Fibroblast of the conjunctiva (primary cell): ENCODE measurements around the gene DPEP3.
"Not testable (repeated sequence)": the region's sequence is repeated elsewhere in the genome, so short reads cannot be mapped to it uniquely, and the experiment has no call there.

Experiments
- DNase-seq: peaks from one replicate; pipeline ENCODE4 v3.0.0-alpha.2; 2010; ENCODE audit warnings: low read depth

The DPEP3 gene

DNA sequence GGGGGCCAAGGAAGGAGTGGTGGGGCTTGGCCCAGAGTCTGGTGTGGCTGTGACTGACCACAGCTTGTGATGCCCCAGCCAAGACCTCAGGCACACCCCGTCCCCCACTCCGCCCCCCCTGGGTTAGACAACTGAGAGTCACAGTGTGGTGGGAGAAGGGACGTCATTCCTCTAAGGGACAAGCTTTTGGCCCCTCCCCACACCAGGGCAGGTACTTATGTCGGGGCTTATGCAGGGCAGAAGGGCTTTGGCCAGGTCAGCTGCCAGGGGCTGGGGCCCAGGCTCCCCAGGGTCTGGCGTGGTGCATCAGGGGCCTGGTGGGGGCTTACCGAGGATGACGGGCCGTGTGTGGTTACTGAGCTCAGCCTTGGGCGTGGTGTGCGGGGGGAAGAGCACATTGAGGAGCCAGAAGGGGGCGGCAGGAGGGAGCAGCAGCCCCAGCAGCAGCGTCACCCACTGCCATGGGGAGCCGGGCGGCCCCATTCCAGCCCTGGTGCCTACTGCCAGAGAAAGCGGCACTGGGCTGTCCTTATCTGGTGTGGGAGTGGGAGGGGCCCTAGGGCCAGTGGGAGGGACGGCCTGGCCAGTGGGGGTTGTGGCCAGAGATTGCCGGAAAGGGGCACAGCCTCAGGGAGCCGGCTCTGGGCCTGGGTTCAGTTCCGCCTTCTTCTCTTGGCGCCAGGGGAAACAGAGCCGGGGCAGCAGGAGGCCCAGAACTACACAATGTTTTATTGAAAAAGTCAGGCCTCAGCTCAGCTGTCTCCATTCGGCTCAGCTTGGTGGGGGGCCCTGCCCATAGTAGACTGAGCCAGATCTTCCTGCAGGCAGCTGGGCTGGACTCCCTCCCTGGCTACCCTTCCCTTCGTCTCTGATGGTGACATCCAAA is 36.4 kb downstream of the DPEP3 start, which contains the start of gene LCAT:
LCAT (minus strand) TSS at position 502 of the 886 bp plus-strand sequence; CDS start at position 483, 19 bp downstream.
- no peak for DNase-seq

DNA sequence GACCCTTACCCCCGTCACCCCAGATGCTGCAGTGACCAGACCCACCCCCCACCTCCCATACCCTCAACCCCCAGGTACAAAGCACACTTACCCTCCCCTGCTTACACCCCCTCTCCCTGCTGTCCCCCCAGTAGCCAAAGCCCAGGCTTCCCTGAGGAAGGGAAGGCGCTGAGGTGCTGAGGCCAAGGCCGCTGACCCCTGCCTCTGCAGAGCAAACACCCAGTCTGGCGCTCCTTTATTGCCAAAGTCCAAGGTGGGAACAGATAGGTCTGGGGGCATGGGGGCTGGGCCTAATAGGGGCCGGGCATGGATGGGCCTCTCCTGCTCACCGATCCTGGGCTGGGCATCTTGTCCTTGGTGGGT is 37.1 kb downstream of the DPEP3 start:
- no peak for DNase-seq

DNA sequence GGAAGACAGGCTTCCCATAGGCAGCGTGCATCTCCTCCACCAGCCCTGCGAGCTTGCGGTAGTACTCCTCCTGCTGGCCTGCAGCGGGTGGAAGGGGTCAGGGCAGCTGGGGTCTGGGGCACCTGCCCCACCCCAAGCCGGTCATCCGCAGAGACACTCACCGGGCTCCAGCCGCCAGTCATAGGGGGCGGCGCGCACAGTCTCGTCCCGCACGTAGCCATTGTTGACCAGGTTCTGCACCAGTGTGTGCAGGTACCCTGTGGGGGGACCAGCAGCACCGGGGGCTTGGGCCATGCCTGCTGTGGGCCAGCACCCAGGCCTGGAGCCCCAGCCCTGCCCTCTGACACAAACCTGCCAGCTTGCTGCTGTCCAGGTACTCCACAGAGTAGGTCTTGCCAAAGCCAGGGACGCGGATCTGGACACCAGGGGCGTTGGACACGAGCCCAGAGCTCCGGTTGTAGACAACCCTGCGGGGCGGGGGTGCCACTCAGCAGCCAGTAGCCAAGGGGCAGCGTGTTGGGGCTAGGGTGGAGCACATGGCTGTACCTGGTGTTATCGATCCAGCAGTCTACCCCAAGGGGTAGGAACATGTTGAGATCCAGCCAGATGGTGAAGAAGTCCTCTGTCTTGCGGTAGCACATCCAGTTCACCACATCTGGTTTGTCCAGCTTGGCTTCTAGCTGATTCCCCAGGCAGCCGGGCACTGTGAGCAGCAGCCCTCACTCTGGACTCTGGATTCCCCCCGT is 37.6 kb downstream of the DPEP3 start:
- DNase-seq = no peak

DNA sequence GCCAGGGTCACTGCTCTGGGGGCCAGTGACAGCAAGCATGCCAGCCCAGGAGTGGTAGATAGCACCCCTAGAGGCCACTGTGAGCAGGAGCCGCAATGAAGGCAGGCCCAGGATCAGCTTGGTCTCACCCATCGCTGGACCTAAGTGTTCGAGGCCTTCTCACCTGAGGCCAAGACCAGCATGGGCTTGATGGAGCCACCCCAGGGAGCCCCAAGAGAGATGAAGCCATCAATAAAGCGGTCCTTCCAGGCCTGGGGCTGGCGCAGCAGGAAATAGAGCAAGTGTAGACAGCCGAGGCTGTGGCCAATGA is 38.1 kb downstream of the DPEP3 start:
- DNase-seq = no peak

DNA sequence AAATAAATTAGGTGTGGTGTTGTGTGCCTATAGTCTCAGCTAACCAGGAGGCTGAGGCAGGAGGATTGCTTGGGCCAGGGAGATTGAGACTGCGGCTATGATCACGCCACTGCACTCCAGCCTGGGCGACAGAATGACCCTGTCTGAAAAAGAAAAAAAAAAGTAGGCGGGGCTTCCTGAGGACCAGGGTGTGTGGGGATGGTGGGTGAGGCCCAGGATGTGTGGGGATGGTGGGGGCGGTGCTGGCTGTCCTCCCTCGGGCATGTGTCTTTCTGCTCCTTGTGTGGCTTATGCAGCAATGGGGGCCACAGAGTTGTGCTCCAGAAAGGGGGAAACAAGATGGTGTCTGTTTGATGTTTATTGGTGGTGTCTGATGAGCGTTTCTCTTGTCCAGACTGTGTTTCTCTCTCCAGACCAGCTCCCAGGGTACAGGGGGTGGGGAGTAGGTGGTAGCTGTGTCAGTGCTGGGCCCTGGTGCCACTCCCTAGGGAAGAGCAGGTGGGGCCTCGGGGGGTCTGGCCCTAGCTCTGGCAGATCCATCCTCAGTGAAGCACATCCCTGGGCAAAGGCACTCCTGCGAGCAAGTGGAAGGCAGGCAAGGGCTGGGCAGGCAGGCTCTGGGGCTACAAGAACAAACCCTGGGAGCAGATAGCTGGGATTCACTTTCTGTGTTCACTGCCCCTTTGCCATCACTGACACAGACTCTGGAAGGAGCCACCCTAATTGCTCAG is 38.7 kb downstream of the DPEP3 start:
- DNase-seq = no peak

DNA sequence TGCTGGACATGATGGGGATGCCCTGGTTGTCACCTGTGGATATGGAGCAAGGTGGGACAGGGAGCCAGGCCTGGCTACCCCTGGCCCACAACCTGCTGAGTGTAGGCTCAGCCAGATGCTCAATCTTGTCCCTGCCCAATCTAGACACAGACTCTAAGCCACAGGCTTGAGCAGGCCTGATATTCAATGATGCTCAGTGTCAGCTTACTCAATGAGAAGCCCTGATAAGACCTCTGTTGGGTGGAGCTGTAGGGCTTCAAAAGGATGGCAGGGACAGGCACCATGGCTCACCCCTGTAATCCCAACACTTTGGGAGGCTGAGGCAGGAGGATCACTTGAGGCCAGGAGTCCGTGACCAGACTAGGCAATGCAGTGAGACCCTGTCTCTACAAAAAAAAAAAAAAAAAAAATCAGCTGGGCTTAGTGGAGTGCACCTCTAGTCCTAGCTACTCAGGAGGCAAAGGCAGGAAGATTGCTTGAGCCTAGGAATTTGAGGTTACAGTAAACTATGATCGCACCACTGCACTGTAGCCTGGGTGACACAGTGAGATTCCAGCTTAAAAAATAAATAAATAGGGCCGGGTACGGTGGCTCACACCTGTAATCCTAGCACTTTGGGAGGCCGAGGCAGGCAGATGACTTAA is 39.7 kb downstream of the DPEP3 start:
- DNase-seq = no peak

DNA sequence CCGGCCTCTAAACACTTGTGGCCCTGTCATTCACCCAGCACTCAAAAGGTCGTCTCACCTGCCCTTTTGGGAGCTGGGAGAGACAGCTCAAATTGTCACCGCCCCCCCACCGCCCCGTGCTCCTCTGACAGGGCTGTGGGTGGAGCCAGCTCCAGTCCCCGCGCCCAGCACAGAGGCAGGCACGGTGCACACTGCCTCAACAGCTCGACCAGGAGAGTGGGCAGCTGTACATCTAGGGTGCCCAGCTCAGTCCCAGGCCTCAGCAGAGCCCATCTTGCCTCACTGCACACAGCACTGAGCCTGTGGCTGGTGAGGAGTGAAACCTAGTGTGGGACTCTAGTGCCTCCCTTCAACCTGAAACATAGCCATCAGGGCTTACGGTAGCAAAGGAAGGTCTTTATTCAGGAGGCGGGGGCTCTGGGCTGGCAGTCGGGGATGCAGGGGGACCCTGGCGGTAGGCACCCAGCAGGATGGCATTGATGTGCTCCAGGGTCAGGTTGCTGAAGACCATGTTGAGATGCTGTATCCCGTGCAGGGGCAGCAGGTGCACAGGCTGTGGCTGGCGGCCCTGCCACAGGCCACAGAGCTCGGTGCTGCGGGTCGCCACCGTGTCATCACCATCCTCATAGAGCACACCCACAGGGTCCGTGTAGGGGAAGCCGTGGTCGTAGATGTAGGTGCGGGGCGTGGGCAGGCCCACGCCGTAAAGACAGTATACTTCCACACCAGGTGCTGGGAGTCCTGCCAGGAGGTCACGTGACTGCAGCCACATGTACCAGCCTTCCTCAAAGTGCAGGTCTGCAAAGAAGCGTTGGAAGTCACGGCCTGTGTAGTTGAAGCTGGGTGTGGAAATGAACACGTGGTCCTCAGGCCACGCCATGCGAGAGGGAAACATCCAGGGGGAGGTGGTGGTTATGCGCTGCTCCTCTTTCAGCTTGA is 40.5 kb downstream of the DPEP3 start:
- no peak for DNase-seq

DNA sequence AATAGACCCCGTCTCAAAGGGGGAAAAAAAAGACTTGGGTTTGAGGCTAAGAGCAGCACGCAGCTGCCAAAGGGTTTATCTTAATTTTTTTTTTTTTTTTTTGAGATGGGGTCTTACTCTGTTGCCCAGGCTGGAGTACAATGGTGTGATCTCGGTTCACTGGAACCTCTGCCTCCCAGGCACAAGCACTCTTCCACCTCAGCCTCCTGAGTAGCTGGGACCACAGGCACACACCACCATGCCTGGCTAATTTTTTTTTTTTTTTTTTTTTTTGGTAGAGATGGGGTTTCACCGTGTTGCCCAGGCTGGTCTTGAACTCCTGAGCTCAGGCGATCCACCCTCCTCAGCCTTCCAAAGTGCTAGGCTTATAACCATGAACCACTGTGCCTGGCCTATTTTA is 42.6 kb downstream of the DPEP3 start:
- not testable (repeated sequence) for DNase-seq

DNA sequence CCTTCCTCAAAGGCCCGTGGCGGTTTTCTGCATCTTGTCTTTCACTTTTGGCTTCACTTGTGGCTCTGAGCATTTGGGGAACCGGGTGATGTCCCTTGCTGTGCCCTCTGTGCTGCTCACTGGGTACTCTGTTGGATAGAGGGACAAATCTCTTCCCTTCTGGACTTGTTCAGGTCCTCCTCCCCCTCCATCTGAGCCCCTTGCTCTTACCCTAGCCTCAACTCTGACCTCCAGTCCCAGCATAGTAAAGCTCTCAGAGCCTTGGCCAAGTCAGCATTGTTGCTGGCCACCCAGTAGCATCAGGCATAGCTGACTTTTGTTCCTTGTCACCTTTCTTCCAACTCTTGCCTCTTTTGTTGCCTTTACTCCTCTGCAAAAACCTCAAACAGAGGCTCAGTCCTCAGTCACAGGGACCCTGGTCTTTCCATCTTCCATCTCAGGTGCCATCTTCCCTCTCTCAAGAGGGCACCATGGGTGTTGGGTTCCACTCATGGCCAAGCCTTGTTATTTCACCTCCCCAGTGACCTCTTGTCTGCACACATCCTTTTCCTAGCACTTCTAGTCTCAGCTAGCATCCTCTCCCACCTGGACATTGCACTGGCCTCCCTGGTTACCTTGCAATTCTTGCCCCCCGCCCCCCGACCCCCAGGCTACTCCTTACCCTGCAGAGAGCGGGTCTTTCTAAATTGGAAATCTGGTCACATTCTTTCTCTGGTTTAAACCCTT is 43.3 kb downstream of the DPEP3 start:
- no peak for DNase-seq

DNA sequence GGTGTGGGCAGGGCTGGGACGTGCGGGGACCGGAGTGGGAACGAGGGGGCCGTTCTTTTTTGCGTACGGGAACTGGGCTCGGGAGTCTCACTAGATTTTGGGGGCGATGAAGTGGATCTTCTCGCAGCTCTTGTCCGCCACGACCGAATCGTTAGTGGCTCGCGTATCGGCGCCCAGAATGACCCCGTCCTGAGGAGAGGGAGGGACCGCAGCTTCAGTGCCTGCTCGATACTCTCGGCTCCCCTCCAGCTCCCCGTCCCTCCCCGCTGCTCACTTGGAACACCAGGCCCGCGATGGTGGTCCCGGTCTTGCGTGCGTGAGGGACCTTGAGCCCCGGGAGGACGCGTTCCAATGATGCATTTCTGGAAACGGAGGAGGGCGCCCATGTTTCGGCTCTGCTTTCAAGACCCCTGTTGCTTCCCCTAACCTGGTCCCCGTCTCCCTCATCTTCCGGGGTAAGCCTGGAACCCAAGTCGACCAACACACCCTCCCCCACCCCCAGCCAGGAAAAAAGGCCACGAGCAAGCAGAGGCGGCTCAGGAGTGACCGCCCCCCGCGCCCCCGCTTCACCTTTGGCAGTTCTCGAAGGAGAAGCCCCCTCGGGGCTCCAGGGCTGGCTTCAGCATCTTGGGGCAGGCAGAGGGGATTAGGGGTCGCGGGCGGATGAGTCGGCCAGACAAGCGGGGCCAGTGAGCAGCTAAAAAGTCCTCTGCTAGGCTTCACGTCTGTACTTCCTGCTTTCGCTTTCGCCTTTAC is 44.0 kb downstream of the DPEP3 start, which contains the start of gene PSMB10:
PSMB10 (minus strand) TSS at position 727 of the 756 bp plus-strand sequence; CDS start at position 626, 101 bp downstream.
- DNase-seq = no peak

DNA sequence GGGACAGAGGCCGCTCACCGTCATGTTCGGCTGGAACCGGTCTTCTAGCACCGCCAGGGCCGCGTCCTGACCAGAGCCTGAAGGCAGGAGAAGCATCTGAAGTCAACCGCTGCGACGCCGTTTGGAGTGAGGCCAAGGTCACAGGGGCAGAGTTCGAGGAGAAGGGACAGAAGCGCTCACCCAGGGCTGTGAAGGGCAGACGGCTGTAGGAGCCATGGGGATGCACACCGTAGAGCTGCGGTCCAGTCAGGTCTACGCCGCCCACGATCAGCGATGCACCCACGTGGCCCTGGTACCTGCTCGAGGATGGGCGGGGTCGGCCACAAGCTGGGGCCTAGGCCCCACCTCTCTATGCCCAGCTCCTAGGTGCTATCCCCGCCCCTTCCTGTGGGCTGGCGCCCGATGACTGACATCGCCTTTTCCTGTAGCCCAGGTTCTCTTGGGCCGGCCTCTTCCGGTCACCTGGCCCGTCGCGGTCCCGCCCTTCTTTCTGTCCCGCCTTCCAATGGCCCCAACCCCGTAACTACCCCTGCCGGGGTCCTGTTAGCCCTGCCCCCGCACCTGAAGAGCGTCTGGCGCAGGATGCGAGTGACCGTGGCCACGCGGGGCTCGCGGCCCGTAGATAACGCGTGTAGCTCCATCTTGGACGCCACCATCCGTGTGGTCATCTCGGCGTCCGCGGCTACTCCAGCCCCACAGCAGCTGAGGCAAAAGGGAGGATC is 44.7 kb downstream of the DPEP3 start:
- DNase-seq = peak; percentile 89

DNA sequence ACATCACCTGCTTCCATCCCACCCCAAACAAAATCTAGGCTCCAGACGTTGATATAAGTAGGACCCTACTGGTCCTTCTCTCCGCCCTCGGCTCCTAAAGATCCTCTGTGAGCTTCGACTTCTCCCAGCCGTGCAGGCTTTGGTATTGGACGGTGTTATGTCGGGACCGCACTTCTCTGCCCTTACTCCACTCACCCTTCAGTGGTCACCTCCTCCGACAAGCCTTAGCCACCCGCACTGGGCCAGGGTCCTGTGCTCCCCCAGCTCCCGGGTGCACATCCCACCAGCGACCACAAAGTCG is 45.2 kb downstream of the DPEP3 start:
- no peak for DNase-seq

DNA sequence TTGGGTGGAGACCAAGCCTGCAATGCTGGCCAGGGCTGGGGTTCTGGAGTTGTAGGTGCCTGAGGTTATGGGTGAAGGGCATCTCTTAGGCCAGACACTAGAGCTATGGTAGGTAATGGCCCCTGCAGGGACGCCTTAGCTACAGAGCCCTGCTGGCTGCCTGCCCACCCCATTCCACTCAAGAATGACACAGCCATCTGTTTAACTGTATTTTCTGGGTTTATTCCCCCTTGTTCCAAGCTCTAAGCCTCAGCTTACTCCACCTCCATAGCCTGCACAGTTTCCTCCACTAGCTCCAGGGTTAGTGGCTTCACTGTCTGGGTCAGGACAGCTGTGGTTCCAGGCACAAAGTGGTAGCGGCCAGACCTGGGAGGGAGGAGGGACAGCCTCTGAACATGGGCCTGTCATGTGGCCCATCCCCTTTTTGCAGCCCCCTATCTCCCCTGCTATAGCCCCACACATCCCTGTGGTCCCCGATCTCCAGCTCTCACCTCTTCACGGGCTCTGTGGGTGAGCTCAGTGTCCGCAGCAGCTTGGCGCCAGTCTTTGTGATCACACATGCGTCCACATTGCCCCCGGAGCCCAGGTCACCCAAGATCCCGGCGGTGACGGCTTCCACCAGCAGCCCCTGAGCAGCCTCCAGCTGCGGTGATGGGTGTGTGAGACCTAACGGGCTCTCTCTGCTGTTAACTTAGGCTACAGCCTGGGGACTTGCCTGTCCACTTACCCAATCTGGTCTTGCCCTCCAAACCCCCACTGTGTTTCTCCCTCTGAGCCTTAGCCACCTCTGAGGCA is 45.8 kb downstream of the DPEP3 start:
- no peak for DNase-seq

DNA sequence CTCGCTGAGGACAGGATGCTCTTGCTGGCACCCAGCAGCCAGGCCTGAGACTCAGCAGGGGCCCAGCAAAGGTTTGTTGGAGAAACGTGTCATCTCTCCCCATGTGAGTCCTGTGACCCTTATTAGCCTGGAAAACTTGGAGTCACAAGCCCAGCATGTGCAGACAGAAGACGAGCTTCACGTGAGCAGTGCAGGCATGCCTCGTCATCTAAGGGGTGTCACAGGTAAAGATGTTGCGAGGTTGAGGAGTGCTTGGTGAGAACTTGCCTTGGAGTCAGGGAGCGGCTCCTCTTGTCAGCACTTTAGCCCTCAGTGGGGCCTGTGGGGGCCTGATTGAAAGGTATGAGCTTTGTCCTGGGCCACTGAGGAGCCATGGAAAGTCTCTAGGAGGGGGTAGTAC is 46.5 kb downstream of the DPEP3 start:
- DNase-seq = no peak

DNA sequence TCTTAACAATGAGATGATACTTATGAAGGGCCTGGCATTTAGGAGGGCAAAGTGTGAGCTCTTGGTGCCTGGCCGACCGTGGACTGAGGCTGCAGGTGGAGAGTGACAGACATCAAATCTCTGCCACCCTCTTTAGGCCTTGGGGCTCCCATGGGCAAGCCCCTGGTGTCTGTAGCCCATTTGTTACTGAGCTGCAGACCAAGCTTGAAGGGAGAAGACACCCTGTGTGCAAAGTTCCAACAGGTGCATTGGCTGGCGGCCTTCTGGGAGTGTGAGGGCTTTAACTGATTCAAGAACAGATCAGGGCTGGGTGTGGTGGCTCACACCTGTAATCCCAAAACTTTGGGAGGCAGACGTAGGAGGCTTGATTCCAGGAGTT is 47.8 kb downstream of the DPEP3 start:
- DNase-seq = no peak

DNA sequence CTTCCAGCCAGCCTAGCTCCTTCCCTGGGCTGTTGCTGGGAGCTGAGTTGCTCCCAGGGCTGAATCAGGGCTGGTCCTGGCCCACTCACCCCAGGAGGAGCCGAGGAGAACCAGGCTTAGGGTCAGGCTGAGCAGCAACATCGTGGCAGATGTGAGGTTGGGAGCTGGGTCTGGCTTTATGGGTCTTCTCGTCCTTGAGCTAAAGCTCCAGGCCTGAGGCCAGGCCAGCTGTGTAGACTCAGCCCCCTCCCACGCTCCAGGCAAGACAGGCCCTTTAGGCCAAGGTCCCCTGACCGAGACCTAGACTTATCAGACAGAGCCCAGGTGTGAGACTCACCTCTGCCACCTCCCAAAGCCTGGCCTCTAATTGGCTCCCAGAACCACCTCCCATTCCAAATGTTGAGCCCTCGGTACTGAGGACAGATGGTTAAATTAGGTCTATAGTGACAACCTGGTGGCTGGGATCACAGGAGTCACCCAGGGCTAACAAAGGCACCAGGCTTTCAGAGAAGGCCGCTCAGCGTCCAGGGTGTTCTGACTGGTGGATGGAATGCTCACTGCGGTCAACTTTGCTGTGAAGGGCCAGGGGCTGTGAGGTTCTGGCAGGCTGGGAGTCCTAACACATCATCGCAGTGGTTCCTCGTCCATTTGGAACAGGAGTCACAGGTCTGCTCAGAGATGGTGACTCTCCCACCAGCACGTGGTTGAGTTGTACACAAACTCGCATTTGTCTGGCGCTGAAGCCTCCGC is 48.4 kb downstream of the DPEP3 start, which contains the start of gene CTRL:
CTRL (minus strand) TSS at position 151 of the 750 bp plus-strand sequence; CDS start at position 141, 10 bp downstream.
- no peak for DNase-seq

DNA sequence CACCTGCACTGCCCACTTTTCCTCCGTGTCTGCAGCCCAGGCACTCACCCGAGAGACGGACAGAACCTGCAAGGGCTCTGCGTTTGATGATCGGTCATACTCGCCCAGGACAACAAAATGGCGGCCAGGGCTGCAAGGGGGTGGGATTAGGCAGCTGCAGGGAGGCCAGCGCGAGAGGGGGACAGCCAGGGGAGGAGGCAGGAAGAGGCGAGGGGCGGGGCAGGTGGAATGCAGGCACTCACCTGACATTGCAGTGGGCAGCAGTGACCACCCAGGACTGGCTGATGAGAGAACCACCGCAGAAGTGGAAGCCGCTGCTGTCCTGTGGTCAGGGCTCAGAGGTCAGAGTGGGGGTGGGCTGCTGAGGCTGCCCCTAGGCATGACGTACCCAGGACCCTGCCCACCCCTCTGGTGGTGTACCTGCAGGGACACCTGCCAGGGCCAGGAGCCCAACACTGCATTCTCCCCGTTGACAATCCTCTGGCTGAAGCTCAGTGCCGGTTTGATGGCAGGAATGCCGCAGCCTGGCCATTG is 49.6 kb downstream of the DPEP3 start:
- no peak for DNase-seq
